ENCODE results near the gene GAB3. TPM values are rescaled to one million over a fixed set of nuclear protein-coding genes. Genes with fewer than 3 reads are reported as not detected.
"Not testable (repeated sequence)": the region's sequence is repeated elsewhere in the genome, so short reads cannot be mapped to it uniquely, and the experiment has no call there.

Gene GAB3
- total and polyA plus RNA-seq, 12 donors = 1.9 to 11.8 (median 5.0) TPM

GRCh38 chrX:154654925-154655324, 96.0 kb downstream of the GAB3 start:
- no peak for DNase-seq
- H3K4me1 ChIP-seq (replicated peaks in 1 of 2) = no peaks in the 10 kb centered on the region
- 86 to 94% (median 91%) methylated on average over 6 to 15 of the region's 15 CpGs for WGBS, 4 donors
- no peaks in the 10 kb centered on the region for H3K36me3 ChIP-seq (replicated peaks in 1 of 2)
- TF ChIP-seq POLR2A (IDR thresholded peaks at IDR 0.05) = no peak
- TF ChIP-seq, protein P1, sequence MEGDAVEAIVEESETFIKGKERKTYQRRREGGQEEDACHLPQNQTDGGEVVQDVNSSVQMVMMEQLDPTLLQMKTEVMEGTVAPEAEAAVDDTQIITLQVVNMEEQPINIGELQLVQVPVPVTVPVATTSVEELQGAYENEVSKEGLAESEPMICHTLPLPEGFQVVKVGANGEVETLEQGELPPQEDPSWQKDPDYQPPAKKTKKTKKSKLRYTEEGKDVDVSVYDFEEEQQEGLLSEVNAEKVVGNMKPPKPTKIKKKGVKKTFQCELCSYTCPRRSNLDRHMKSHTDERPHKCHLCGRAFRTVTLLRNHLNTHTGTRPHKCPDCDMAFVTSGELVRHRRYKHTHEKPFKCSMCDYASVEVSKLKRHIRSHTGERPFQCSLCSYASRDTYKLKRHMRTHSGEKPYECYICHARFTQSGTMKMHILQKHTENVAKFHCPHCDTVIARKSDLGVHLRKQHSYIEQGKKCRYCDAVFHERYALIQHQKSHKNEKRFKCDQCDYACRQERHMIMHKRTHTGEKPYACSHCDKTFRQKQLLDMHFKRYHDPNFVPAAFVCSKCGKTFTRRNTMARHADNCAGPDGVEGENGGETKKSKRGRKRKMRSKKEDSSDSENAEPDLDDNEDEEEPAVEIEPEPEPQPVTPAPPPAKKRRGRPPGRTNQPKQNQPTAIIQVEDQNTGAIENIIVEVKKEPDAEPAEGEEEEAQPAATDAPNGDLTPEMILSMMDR (IDR thresholded peaks at IDR 0.05) = no peak
- no peak overlapping the region for H3K27ac ChIP-seq
- no peak overlapping the region for H3K4me3 ChIP-seq
- intact Hi-C loops (cut with DNase I) = no loop called here
- no peaks in the 10 kb centered on the region for H3K9me3 ChIP-seq (replicated peaks in 1 of 3)
- peaks cover 5% of the 10 kb centered on the region for H3K27me3 ChIP-seq

DNA sequence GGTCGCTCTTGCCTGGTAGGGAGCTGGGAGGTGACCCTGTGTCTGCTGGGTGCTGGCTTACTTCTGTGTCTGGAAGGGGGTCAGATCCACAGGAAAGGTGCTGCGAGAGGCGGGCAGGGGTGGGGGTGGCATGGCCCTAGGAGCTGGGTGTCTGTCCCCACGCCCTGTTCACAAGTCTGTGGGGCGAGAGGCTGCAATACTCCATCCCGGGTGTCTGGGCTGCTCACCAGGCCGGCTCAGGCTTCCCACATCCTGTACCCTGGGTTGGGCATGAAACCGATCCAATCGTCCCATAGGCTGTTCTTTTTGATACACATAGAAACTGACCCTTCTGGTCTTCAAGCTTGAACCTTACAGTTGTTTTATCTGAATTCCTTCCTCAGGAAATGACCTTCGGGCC, 96.5 kb downstream of the GAB3 start:
- no peak for DNase-seq
- Histone ChIP-seq H3K27ac (no peak overlapping the region), H3K4me1 (replicated peaks in 1 of 2) (no peaks in the 10 kb centered on the region), H3K4me3 (no peak overlapping the region), H3K27me3 (peaks cover 5% of the 10 kb centered on the region), H3K36me3 (replicated peaks in 1 of 2) (no peaks in the 10 kb centered on the region), H3K9me3 (replicated peaks in 1 of 3) (no peaks in the 10 kb centered on the region)
- intact Hi-C loops (cut with DNase I) = no loop called here
- TF ChIP-seq, protein P1 (IDR thresholded peaks at IDR 0.05) = no peak
- no peak for TF ChIP-seq POLR2A (IDR thresholded peaks at IDR 0.05)
- whole genome bisulfite sequencing, 4 donors = 79 to 81% (median 79%) methylated on average over 6 to 10 of the region's 10 CpGs; no CpG with 5 or more reads in 1 of the 4 donors

DNA sequence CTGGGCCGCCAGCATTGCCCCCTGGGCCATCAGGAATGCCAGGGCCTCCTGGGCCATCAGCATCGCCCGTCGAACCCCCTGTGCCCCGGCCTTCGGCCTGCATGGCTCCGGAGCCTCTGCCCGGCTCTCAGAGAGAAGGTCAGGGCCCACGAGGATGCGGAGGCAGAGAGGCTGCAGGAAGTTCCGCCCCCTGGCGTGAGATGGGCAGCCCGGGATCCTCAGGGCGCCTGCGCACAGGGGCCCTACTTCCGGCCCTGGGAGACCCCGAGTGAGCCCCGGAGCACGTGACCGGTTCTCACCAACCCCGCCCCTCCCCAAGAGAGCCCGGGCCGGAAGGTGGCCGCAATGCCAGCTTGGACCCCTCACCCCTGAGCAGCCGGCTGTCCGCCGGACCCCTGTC, 97.5 kb downstream of the GAB3 start, which contains the start of gene CTAG2:
TSS of gene CTAG2 (minus strand) at position 167 of the 400 bp plus-strand sequence. CDS start at position 103, 64 bp downstream.
- intact Hi-C loops (cut with DNase I); H3K36me3 ChIP-seq (replicated peaks in 1 of 2); H3K27me3 ChIP-seq; H3K27ac ChIP-seq; DNase-seq; H3K9me3 ChIP-seq (replicated peaks in 1 of 3); H3K4me1 ChIP-seq (replicated peaks in 1 of 2); H3K4me3 ChIP-seq: not testable (repeated sequence)
- WGBS, 4 donors = no CpG with 5 or more reads among the region's 27 CpGs

- Histone ChIP-seq H3K27ac (no peak overlapping the region), H3K4me3 (no peak overlapping the region), H3K27me3 (peaks cover 5% of the 10 kb centered on the region), H3K36me3 (replicated peaks in 1 of 2) (no peaks in the 10 kb centered on the region), H3K9me3 (replicated peaks in 1 of 3) (no peaks in the 10 kb centered on the region), H3K4me1 (replicated peaks in 1 of 2) (no peaks in the 10 kb centered on the region)
- WGBS, 4 donors = 83 to 94% (median 89%) methylated on average over 7 to 23 of the region's 23 CpGs
- intact Hi-C loops (cut with DNase I) = no loop called here
- TF ChIP-seq, protein P1 (IDR thresholded peaks at IDR 0.05) = no peak
- no peak for TF ChIP-seq POLR2A (IDR thresholded peaks at IDR 0.05)
- no peak for DNase-seq
Observed at GRCh38 chrX:154653048-154653401, 97.9 kb downstream of the GAB3 start.

- Histone ChIP-seq H3K27ac (no peak overlapping the region), H3K4me1 (replicated peaks in 1 of 2) (no peaks in the 10 kb centered on the region), H3K36me3 (replicated peaks in 1 of 2) (no peaks in the 10 kb centered on the region), H3K9me3 (replicated peaks in 1 of 3) (no peaks in the 10 kb centered on the region), H3K27me3 (peaks cover 5% of the 10 kb centered on the region), H3K4me3 (no peak overlapping the region)
- DNase-seq = no peak
- TF ChIP-seq, protein P1 (IDR thresholded peaks at IDR 0.05) = no peak
- TF ChIP-seq POLR2A (IDR thresholded peaks at IDR 0.05) = no peak
- WGBS, 4 donors = 91 to 96% (median 93%) methylated on average over 9 to 30 of the region's 30 CpGs
- intact Hi-C loops (cut with DNase I) = no loop called here
Observed at GRCh38 chrX:154652311-154653047, 98.4 kb downstream of the GAB3 start.
